D721Med (cell line): ENCODE measurements around the gene DNAJB6.

Source experiments
- DNase-seq: peaks from one replicate; pipeline ENCODE4 v3.0.0; 2011; ENCODE audit warnings: low spot score; ENCODE audit not compliant: insufficient read length
- FAIRE-seq: peaks from 2 replicates; lab custom pipeline; 2011; peaks lifted over from hg19 to GRCh38; lab: Jason Lieb, UNC
- CTCF ChIP-seq: IDR thresholded peaks from 2 replicates; pipeline ENCODE4 v1.5.1; 2012; ENCODE audit warnings: mild to moderate bottlenecking, control low read depth; ENCODE audit not compliant: insufficient read depth; ENCODE audit errors: missing control alignments

Gene DNAJB6

DNA sequence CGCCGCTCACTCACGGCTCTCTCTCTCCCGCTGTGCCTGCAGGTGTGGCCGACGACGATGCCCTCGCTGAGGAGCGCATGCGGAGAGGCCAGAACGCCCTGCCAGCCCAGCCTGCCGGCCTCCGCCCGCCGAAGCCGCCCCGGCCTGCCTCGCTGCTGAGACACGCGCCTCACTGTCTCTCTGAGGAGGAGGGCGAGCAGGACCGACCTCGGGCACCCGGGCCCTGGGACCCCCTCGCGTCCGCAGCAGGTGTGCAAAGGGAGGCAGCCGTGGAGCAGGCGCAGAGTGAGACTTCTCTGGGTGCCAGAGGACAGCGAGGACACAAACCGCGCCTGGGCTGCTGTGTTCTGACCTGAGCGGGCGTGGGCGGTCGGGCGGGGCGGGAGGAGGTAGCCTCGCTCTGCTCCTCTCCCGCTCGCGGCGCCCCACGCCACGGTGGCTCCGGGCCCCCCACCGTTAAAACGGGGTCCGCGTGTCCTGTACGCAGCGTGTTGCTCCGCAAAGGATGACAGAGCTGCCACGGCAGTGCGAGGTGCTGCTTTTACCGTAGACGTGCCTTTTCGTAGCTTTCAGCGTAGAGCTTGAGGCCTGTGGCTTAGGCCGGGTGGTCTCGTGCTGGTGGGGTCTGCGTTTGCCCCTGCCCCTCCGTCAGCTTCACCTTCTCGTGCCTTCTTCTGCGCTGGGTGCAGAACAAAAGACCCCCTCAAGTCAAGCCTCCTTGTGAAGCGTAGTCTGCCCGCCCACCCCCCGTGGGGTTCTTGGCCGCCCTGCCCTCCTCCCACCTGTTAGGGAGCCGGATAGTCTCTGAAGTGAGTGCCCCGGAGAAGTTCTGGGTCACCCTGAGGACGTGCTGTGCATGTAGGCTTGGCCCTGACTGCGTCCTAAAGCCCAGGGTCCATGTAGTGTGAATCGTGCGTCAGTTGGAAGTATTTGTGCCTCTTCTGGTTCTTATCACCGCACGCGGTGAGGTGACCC is 73.2 kb downstream of the DNAJB6 start:
- FAIRE-seq (no peak), DNase-seq (no peak)
- TF ChIP-seq CTCF = no peak

GRCh38 chr7:157410831-157411556 is 74.2 kb downstream of the DNAJB6 start:
- no peak for DNase-seq

GRCh38 chr7:157411580-157411979 is 74.8 kb downstream of the DNAJB6 start:
- no peak for TF ChIP-seq CTCF
- FAIRE-seq (no peak), DNase-seq (no peak)

More at GRCh38 chr7:157410831-157411556, 74.2 kb downstream of the DNAJB6 start:
- no peak for TF ChIP-seq CTCF
- no peak for FAIRE-seq

DNA sequence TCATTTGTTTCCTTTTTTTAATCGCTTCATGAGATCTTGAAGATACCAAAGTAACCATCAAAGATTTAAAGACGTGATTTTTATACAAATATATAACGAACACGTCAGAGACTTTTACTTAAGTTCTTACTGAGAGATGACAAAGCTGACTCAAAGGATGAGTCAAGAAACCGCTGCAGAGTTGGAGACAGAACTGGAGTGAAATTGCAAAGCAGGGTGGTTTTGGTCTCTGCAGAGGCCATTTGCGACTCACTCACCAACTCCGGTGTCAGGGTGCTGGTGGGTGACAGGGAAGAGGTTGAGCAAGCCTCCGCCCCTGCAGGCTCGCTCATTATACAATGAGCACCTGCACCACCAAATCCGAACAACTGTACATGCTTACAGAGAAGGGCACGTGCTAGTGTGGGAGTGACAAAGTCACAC is 75.2 kb downstream of the DNAJB6 start:
- TF ChIP-seq CTCF = no peak
- FAIRE-seq = no peak
- no peak for DNase-seq

DNA sequence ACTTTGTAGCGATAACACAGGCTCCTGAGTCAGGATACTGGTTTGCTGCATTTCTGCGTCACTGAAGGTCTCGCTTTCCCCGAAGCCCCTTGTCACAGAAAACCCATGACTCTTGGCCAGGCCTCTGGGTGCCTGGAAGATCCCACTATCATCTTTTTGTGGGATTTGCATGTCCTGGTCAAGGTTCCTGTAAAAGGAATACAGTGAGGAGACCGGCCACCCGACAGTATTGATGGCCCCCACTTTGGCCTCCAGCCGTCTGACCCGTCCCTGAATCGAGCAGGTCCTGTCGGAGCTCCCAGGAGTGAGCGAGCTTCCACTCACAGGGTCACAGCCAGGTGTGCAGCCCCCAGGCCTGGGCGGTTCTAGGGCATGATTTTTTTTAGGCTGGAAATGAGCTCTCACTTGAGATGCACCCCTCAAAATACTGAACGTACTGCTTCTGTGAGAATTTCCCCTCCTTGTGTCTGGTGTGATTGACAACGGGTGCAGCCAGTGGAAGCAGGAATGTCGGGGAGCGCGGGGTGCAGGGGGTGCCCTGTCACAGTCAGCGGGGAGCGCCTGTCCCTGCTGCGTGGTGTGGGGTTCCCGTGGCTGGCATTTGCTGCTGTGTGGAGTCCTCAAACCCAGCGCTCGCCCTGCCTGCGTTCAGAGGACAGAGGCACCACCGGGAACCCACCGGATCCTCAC is 75.8 kb downstream of the DNAJB6 start:
- FAIRE-seq (no peak), DNase-seq (no peak)
- TF ChIP-seq CTCF = no peak

DNA sequence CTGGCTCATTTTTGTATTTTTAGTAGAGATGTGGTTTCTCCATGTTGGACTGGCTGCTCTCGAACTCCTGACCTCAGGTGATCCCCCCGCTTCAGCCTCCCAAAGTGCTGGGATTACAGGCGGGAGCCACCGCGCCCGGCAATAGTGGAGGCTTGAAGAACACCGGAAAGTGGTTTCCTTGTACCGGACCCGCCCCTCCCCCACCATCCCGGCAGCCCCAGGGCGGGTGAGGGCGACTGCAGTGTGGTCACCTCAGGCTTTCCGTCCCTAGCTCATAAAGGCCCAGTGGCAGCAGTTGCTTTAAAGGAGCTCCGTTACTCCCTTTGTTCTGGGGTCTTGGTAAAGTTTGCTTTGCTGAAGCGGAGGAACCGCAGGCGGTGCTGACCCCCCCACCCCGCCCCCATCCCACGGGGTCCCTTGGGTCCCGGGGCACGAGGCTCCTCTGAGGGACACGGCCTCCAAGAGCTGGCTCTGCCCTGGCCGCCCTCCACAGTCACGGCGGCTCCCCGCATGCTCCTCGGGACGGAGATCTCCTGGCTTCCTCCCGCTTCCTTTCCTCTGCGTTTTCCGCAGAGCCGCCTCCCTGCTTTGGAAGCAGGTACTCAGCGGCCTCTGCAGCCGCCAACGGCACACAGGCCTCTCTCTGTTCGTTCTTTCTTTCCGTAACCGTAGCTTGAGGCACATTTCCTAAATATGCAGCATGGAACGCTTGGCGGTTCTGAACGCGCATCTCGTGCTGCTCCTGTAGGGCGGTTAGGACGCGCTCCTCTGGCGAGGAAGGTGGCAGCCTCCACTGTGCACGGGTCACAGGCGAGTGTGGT is 77.3 kb downstream of the DNAJB6 start:
- no peak for DNase-seq
- TF ChIP-seq CTCF = no peak
- FAIRE-seq = no peak
